GM12878 (cell line): ENCODE results near the gene PNMT. TPM values are rescaled to one million over a fixed set of nuclear protein-coding genes. Genes with fewer than 3 reads are reported as not detected.

Experiments used
- ATAC-seq: fragments of 200-7000 bp; cut with Tn5 transposase; 3 replicates; pipeline ENCODE4 v1.9.1; 2020; ENCODE audit warnings: mild to moderate bottlenecking, moderate library complexity
- BruUV-seq: library from RNA; stranded (reverse); fragments of 400-500 nt; replicated peaks from 2 replicates; lab custom pipeline; 2021; lab: Mats Ljungman, UMichigan
- CTCF ChIA-PET: fragments of 300-600 bp; sonication (Branson Sonifier 250); formaldehyde crosslinking; extraction: SDS; loops from one replicate; lab custom pipeline; 2021; ENCODE audit warnings: inconsistent platforms; lab: Yijun Ruan, JAX
- POLR2A ChIA-PET: fragments of 350-600 bp; formaldehyde crosslinking; extraction: SDS; loops from one replicate; lab custom pipeline; 2021; ENCODE audit warnings: inconsistent platforms; lab: Charles Lee
- RAD21 ChIA-PET: fragments of 300-600 bp; sonication (Branson Sonifier 250); formaldehyde crosslinking; loops from one replicate; lab custom pipeline; 2023; ENCODE audit warnings: antibody characterized with exemption; ENCODE audit not compliant: unreplicated experiment; lab: Charles Lee
- SMC1A ChIA-PET: fragments of 300-600 bp; sonication (Branson Sonifier 250); formaldehyde crosslinking; loops from one replicate; lab custom pipeline; 2023; ENCODE audit not compliant: unreplicated experiment, uncharacterized antibody; lab: Charles Lee
- DNase-seq: peaks from one replicate; pipeline ENCODE4 v3.0.0-alpha.2; 2011; ENCODE audit warnings: low read depth, low spot score
- FAIRE-seq: peaks from 3 replicates; lab custom pipeline; 2011; peaks lifted over from hg19 to GRCh38; lab: Jason Lieb, UNC
- H2AFZ ChIP-seq: 2 replicates; pipeline ENCODE4 v1.6.0; 2011; ENCODE audit warnings: low read depth, low read length, control low read depth; ENCODE audit not compliant: control insufficient read depth
- H3K27ac ChIP-seq: 2 replicates; pipeline ENCODE4 v1.5.1; 2011; ENCODE audit warnings: control low read depth; ENCODE audit not compliant: control insufficient read depth, insufficient read depth
- H3K27me3 ChIP-seq, 2 experiments: replicated peaks in 1 of 2; 2 replicates each; pipeline versions ENCODE4 v1.6.0 to v1.6.1; 2011; ENCODE audit warnings: low read length in 1 of 2; ENCODE audit not compliant: control insufficient read depth in 2 of 2, insufficient read depth in 2 of 2
- H3K36me3 ChIP-seq, 2 experiments: 2 replicates each; pipeline ENCODE4 v1.5.1; 2011; ENCODE audit warnings: low read length in 1 of 2; ENCODE audit not compliant: control insufficient read depth in 2 of 2, insufficient read depth in 2 of 2
- H3K4me1 ChIP-seq: 2 replicates; pipeline ENCODE4 v1.6.1; 2011; ENCODE audit warnings: mild to moderate bottlenecking, low read length, moderate library complexity, mixed read lengths; ENCODE audit not compliant: control insufficient read depth, insufficient read depth
- H3K4me2 ChIP-seq: 2 replicates; pipeline ENCODE4 v1.6.0; 2011; ENCODE audit warnings: control low read depth; ENCODE audit not compliant: control insufficient read depth, insufficient read depth
- H3K4me3 ChIP-seq: fragments of 200-600 bp; sonication (generic); 2 replicates; pipeline ENCODE4 v1.5.1; 2016
- H3K79me2 ChIP-seq: 2 replicates; pipeline ENCODE4 v1.6.0; 2011; ENCODE audit warnings: low read length; ENCODE audit not compliant: control insufficient read depth, insufficient read depth
- H3K9ac ChIP-seq: 2 replicates; pipeline ENCODE4 v1.8.0; 2011; ENCODE audit warnings: low read length, control low read depth, mixed read lengths; ENCODE audit not compliant: control insufficient read depth, insufficient read depth
- H3K9me3 ChIP-seq: replicated peaks from 3 replicates; pipeline ENCODE4 v1.5.1; 2011; ENCODE audit warnings: mild to moderate bottlenecking, low read length; ENCODE audit not compliant: control insufficient read depth, insufficient read depth
- H4K20me1 ChIP-seq: 2 replicates; pipeline ENCODE4 v1.6.0; 2011; ENCODE audit not compliant: control insufficient read depth, insufficient read depth
- ESRRA ChIP-seq: IDR thresholded peaks from 2 replicates; pipeline ENCODE4 v1.6.1; 2012; ENCODE audit warnings: mild to moderate bottlenecking, low read length, improper control_type of control experiment
- IRF4 ChIP-seq: IDR thresholded peaks from 2 replicates; pipeline ENCODE4 v1.6.1; 2011; ENCODE audit warnings: low read depth, low read length
- MEF2A ChIP-seq: IDR thresholded peaks from 2 replicates; pipeline ENCODE4 v1.6.1; 2011; ENCODE audit warnings: low read depth, mild to moderate bottlenecking, low read length, moderate library complexity; ENCODE audit not compliant: insufficient read depth
- STAT1 ChIP-seq: fragments of 450-650 bp; conservative IDR thresholded peaks from 2 replicates; pipeline ENCODE4 v1.6.1; 2014; ENCODE audit warnings: antibody characterized with exemption, mild to moderate bottlenecking
- YBX1 ChIP-seq: fragments of 450-650 bp; IDR thresholded peaks from 2 replicates; pipeline ENCODE4 v1.6.1; 2016; ENCODE audit warnings: antibody characterized with exemption
- whole genome bisulfite sequencing: methylation state at CpG from one replicate; pipeline ENCODE4 v1.1.6; 2016; ENCODE audit warnings: low lambda C conversion rate; ENCODE audit not compliant: insufficient replicate concordance, insufficient coverage; ENCODE audit errors: missing lambda C conversion rate; 5-methylcytosine and 5-hydroxymethylcytosine counted together
- in situ Hi-C: fragments of 300-500 bp; cut with MboI; formaldehyde crosslinking; loops from 9 replicates; pipeline ENCODE4 v1.14.3; 2018; ENCODE audit warnings: mixed read lengths
- intact Hi-C: fragments of 100-400 bp; cut with micrococcal nuclease; formaldehyde crosslinking; loops from one replicate; pipeline ENCODE4 v1.14.2; 2022; ENCODE audit not compliant: unreplicated experiment
- polyA plus RNA-seq, 11 experiments: library from polyadenylated mRNA; depleted of rRNA in 4 of 11; unstranded in 6 of 11; stranded (reverse) in 5 of 11; fragments of >200 nt; fragmentation: Nextera tagmentation in 4 of 11; fragmentation: Illumina TruSeq in 1 of 11; extraction: Ambion mirVana in 4 of 11; extraction: Trizol in 1 of 11; gene quantifications; 1 replicate in 1 of 11; 2 replicates in 10 of 11; pipeline versions ENCODE4 v1.2.1 to v1.2.3, GENCODE V29; 2011 to 2016; ENCODE audit warnings: inconsistent platforms in 2 of 11, missing spikeins in 2 of 11, low read depth in 1 of 11
- total RNA-seq, 4 experiments: library from RNA; depleted of rRNA in 3 of 4; stranded (reverse); fragments of >200 nt in 3 of 4; fragmentation: Illumina TruSeq in 1 of 4; extraction: Trizol in 1 of 4; gene quantifications; 2 replicates each; pipeline versions ENCODE4 v1.2.1 to v1.2.3, GENCODE V29; 2013 to 2021
- TF ChIP-seq, protein P1 (sequence below): IDR thresholded peaks from 2 replicates; pipeline ENCODE4 v1.6.1; 2011; ENCODE audit warnings: borderline replicate concordance, low read depth, mild to moderate bottlenecking, moderate library complexity, mixed read lengths, low read length; ENCODE audit not compliant: insufficient read depth; ENCODE audit errors: extremely low read length
- TF ChIP-seq, protein P2 (sequence below): fragments of 450-650 bp; IDR thresholded peaks from 2 replicates; pipeline ENCODE4 v1.6.1; 2017; ENCODE audit warnings: mild to moderate bottlenecking, moderate library complexity
- TF ChIP-seq, protein P3 (sequence below): fragments of 450-650 bp; formaldehyde crosslinking; IDR thresholded peaks from 2 replicates; pipeline ENCODE4 v1.5.0; 2022; ENCODE audit warnings: mild to moderate bottlenecking, missing genetic modification characterization
- TF ChIP-seq, protein P4 (sequence below), 3 experiments: IDR thresholded peaks in 2 of 3; conservative IDR thresholded peaks in 1 of 3; 2 replicates each; pipeline ENCODE4 v1.5.1; 2011; ENCODE audit warnings: low read depth in 3 of 3, low read length in 3 of 3, mild to moderate bottlenecking in 3 of 3, control low read depth in 2 of 3, moderate library complexity in 2 of 3, inconsistent platforms in 1 of 3, mixed read lengths in 1 of 3; ENCODE audit not compliant: control insufficient read depth in 2 of 3, insufficient read depth in 1 of 3; ENCODE audit errors: extremely low read depth in 1 of 3
- TF ChIP-seq, protein P5 (sequence below): fragments of 450-650 bp; IDR thresholded peaks from 2 replicates; pipeline ENCODE4 v1.6.1; 2018; ENCODE audit warnings: mild to moderate bottlenecking, low read depth, moderate library complexity; ENCODE audit not compliant: partially characterized antibody

PNMT gene
- total and polyA plus RNA-seq, 10 of the 15 experiments (the other 5 are each of a cell fraction or from before 2014, with no cell fraction given), result not detected

DNA sequence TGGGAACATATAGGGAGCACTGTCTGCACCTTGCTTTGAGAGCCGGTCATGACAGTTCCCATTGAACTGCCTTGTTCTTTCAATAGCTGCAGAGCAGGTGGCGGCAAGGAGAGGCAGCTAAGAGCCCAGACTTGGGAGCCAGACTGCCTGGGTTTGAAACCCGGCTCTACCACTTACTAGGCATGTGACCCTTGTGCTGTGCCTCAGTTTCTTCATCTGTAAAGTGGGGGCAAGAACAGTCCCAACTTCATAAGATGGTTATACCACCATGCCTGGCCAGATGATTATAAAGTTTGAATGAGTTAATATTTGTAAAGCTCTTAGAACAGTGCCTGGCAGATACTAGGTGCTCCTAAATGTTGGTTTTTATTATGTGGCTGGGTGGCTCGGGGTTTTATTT, 46.0 kb downstream of the PNMT start:
- Histone ChIP-seq H3K4me1 (no peaks in the 10 kb centered on the region), H3K36me3 (no peaks in the 10 kb centered on the region), H3K4me2 (no peak overlapping the region), H3K9me3 (no peaks in the 10 kb centered on the region), H3K79me2 (no peaks in the 10 kb centered on the region), H3K4me3 (no peak overlapping the region), H3K27me3 (peaks cover 0 to 1% of the 10 kb centered on the region in 2 experiments; a peak in 1 of 4 replicates), H3K27ac (no peak overlapping the region), H4K20me1 (no peaks in the 10 kb centered on the region), H2AFZ (no peak overlapping the region), H3K9ac (no peak overlapping the region)
- DNase-seq (no peak), ATAC-seq (no peak), FAIRE-seq (no peak)
- no TSS peak for BruUV-seq
- ChIA-PET SMC1A (no interaction called here), CTCF (interaction anchor here (1.1 to 2.4 kb wide), 2 partner anchors 11 to 16 kb away, joined by 3 to 9 read pairs; partner anchors contain the start of gene MIEN1), RAD21 (interaction anchor here (0.7 kb wide), 1 partner anchor 21 kb away, joined by 4 read pairs; no protein-coding TSS in a partner anchor), POLR2A (no interaction called here)
- 51% methylated on average over 4 of the region's 4 CpGs for WGBS
- intact Hi-C loops, result no loop called here
- in situ Hi-C loops, result no loop called here
- TF ChIP-seq MEF2A (no peak), ESRRA (no peak), YBX1 (no peak), IRF4 (no peak), STAT1 (no peak)
- TF ChIP-seq, protein P1, sequence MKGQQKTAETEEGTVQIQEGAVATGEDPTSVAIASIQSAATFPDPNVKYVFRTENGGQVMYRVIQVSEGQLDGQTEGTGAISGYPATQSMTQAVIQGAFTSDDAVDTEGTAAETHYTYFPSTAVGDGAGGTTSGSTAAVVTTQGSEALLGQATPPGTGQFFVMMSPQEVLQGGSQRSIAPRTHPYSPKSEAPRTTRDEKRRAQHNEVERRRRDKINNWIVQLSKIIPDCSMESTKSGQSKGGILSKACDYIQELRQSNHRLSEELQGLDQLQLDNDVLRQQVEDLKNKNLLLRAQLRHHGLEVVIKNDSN, result no peak
- TF ChIP-seq, protein P2, sequence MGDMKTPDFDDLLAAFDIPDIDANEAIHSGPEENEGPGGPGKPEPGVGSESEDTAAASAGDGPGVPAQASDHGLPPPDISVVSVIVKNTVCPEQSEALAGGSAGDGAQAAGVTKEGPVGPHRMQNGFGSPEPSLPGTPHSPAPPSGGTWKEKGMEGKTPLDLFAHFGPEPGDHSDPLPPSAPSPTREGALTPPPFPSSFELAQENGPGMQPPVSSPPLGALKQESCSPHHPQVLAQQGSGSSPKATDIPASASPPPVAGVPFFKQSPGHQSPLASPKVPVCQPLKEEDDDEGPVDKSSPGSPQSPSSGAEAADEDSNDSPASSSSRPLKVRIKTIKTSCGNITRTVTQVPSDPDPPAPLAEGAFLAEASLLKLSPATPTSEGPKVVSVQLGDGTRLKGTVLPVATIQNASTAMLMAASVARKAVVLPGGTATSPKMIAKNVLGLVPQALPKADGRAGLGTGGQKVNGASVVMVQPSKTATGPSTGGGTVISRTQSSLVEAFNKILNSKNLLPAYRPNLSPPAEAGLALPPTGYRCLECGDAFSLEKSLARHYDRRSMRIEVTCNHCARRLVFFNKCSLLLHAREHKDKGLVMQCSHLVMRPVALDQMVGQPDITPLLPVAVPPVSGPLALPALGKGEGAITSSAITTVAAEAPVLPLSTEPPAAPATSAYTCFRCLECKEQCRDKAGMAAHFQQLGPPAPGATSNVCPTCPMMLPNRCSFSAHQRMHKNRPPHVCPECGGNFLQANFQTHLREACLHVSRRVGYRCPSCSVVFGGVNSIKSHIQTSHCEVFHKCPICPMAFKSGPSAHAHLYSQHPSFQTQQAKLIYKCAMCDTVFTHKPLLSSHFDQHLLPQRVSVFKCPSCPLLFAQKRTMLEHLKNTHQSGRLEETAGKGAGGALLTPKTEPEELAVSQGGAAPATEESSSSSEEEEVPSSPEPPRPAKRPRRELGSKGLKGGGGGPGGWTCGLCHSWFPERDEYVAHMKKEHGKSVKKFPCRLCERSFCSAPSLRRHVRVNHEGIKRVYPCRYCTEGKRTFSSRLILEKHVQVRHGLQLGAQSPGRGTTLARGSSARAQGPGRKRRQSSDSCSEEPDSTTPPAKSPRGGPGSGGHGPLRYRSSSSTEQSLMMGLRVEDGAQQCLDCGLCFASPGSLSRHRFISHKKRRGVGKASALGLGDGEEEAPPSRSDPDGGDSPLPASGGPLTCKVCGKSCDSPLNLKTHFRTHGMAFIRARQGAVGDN, result no peak
- TF ChIP-seq, protein P3, sequence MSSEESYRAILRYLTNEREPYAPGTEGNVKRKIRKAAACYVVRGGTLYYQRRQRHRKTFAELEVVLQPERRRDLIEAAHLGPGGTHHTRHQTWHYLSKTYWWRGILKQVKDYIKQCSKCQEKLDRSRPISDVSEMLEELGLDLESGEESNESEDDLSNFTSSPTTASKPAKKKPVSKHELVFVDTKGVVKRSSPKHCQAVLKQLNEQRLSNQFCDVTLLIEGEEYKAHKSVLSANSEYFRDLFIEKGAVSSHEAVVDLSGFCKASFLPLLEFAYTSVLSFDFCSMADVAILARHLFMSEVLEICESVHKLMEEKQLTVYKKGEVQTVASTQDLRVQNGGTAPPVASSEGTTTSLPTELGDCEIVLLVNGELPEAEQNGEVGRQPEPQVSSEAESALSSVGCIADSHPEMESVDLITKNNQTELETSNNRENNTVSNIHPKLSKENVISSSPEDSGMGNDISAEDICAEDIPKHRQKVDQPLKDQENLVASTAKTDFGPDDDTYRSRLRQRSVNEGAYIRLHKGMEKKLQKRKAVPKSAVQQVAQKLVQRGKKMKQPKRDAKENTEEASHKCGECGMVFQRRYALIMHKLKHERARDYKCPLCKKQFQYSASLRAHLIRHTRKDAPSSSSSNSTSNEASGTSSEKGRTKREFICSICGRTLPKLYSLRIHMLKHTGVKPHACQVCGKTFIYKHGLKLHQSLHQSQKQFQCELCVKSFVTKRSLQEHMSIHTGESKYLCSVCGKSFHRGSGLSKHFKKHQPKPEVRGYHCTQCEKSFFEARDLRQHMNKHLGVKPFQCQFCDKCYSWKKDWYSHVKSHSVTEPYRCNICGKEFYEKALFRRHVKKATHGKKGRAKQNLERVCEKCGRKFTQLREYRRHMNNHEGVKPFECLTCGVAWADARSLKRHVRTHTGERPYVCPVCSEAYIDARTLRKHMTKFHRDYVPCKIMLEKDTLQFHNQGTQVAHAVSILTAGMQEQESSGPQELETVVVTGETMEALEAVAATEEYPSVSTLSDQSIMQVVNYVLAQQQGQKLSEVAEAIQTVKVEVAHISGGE, result no peak
- TF ChIP-seq, protein P4, sequence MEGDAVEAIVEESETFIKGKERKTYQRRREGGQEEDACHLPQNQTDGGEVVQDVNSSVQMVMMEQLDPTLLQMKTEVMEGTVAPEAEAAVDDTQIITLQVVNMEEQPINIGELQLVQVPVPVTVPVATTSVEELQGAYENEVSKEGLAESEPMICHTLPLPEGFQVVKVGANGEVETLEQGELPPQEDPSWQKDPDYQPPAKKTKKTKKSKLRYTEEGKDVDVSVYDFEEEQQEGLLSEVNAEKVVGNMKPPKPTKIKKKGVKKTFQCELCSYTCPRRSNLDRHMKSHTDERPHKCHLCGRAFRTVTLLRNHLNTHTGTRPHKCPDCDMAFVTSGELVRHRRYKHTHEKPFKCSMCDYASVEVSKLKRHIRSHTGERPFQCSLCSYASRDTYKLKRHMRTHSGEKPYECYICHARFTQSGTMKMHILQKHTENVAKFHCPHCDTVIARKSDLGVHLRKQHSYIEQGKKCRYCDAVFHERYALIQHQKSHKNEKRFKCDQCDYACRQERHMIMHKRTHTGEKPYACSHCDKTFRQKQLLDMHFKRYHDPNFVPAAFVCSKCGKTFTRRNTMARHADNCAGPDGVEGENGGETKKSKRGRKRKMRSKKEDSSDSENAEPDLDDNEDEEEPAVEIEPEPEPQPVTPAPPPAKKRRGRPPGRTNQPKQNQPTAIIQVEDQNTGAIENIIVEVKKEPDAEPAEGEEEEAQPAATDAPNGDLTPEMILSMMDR (IDR thresholded peaks at IDR 0.05 in 2 of 3, conservative IDR thresholded peaks at IDR 0.05 in 1 of 3; ENCODE audit: control insufficient read depth in 2 of 3, extremely low read depth in 1 of 3, insufficient read depth in 1 of 3, low read depth in 3 of 3, low read length in 3 of 3), result no peak
- TF ChIP-seq, protein P5, sequence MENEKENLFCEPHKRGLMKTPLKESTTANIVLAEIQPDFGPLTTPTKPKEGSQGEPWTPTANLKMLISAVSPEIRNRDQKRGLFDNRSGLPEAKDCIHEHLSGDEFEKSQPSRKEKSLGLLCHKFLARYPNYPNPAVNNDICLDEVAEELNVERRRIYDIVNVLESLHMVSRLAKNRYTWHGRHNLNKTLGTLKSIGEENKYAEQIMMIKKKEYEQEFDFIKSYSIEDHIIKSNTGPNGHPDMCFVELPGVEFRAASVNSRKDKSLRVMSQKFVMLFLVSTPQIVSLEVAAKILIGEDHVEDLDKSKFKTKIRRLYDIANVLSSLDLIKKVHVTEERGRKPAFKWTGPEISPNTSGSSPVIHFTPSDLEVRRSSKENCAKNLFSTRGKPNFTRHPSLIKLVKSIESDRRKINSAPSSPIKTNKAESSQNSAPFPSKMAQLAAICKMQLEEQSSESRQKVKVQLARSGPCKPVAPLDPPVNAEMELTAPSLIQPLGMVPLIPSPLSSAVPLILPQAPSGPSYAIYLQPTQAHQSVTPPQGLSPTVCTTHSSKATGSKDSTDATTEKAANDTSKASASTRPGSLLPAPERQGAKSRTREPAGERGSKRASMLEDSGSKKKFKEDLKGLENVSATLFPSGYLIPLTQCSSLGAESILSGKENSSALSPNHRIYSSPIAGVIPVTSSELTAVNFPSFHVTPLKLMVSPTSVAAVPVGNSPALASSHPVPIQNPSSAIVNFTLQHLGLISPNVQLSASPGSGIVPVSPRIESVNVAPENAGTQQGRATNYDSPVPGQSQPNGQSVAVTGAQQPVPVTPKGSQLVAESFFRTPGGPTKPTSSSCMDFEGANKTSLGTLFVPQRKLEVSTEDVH, result no peak
